Naive B cell (primary cell): Measurements from ENCODE around the gene ZNF202. TPM values are rescaled to one million over a fixed set of nuclear protein-coding genes. Genes with fewer than 3 reads are reported as not detected.
A peak's percentile ranks its signal among the peaks of the same experiment; 100 is the strongest.

Experiments
- ATAC-seq, 2 donors: fragments of 150-1000 bp; cut with Tn5 transposase; 2 replicates each; pipeline ENCODE4 v1.10.0; 2021; ENCODE audit warnings: low read depth in 2 of 2, mild to moderate bottlenecking in 2 of 2, moderate library complexity in 2 of 2
- DNase-seq: peaks from one replicate; pipeline ENCODE4 v3.0.0; 2022
- H3K27ac Mint-ChIP-seq, 6 donors: one replicate each; pipeline ENCODE4 v1.8.0; 2020 to 2022; ENCODE audit warnings: mild to moderate bottlenecking in 6 of 6, mixed read lengths in 6 of 6, moderate library complexity in 5 of 6, inconsistent platforms in 2 of 6
- H3K27me3 Mint-ChIP-seq, 3 donors: one replicate each; pipeline ENCODE4 v1.8.0; 2021 to 2022; ENCODE audit warnings: mixed read lengths in 3 of 3, mild to moderate bottlenecking in 1 of 3
- H3K36me3 Mint-ChIP-seq, 2 donors: one replicate each; pipeline ENCODE4 v1.8.0; 2020 to 2022; ENCODE audit warnings: mixed read lengths in 2 of 2, inconsistent platforms in 1 of 2, mild to moderate bottlenecking in 1 of 2
- H3K4me1 Mint-ChIP-seq, 3 donors: one replicate each; pipeline ENCODE4 v1.8.0; 2020 to 2022; ENCODE audit warnings: mixed read lengths in 3 of 3, inconsistent platforms in 1 of 3, mild to moderate bottlenecking in 1 of 3, moderate library complexity in 1 of 3
- H3K4me3 Mint-ChIP-seq, 8 donors: one replicate each; pipeline ENCODE4 v1.8.0; 2020 to 2022; ENCODE audit warnings: mild to moderate bottlenecking in 8 of 8, mixed read lengths in 8 of 8, moderate library complexity in 8 of 8, inconsistent platforms in 2 of 8
- H3K9me3 Mint-ChIP-seq, 7 donors: one replicate each; pipeline ENCODE4 v1.8.0; 2020 to 2022; ENCODE audit warnings: mixed read lengths in 7 of 7, mild to moderate bottlenecking in 5 of 7, inconsistent platforms in 2 of 7, moderate library complexity in 1 of 7
- polyA plus RNA-seq, 6 donors: library from polyadenylated mRNA; unstranded; fragments of 300-500 nt; fragmentation: Illumina TruSeq; gene quantifications; one replicate each; pipeline ENCODE4 v1.2.3, GENCODE V29; 2021; ENCODE audit warnings: low read depth in 6 of 6

ZNF202 gene
- polyA plus RNA-seq, 6 donors from 2014 or later = 6.3 to 16.4 (median 8.8) TPM; not detected in 1

GRCh38 chr11:123695231-123695630 lies 46.2 kb downstream of the ZNF202 start:
- H3K36me3 Mint-ChIP-seq = no peaks in the 10 kb centered on the region

GRCh38 chr11:123694551-123694950 lies 46.9 kb downstream of the ZNF202 start:
- no peaks in the 10 kb centered on the region for H3K9me3 Mint-ChIP-seq
- H3K36me3 Mint-ChIP-seq = no peaks in the 10 kb centered on the region
- H3K27me3 Mint-ChIP-seq = peaks cover 26 to 51% (median 48%) of the 10 kb centered on the region in 3 donors
- H3K4me3 Mint-ChIP-seq = no peak overlapping the region
- DNase-seq = no peak
- H3K27ac Mint-ChIP-seq = peak overlapping the region in 1 of 6 donors; percentile 15
- H3K4me1 Mint-ChIP-seq = no peaks in the 10 kb centered on the region
- ATAC-seq = no peak

More at GRCh38 chr11:123695231-123695630, 46.2 kb downstream of the ZNF202 start:
- no peak for ATAC-seq
- H3K27ac Mint-ChIP-seq = no peak overlapping the region
- no peaks in the 10 kb centered on the region for H3K4me1 Mint-ChIP-seq
- no peak for DNase-seq
- no peak overlapping the region for H3K4me3 Mint-ChIP-seq
- peaks cover 19 to 48% (median 41%) of the 10 kb centered on the region in 3 donors for H3K27me3 Mint-ChIP-seq
- no peaks in the 10 kb centered on the region for H3K9me3 Mint-ChIP-seq

- H3K36me3 Mint-ChIP-seq = no peaks in the 10 kb centered on the region
- no peak overlapping the region for H3K4me3 Mint-ChIP-seq
- H3K27me3 Mint-ChIP-seq = peaks cover 32 to 62% (median 46%) of the 10 kb centered on the region in 3 donors
- ATAC-seq = no peak
- H3K9me3 Mint-ChIP-seq = no peaks in the 10 kb centered on the region
- no peak for DNase-seq
- no peak overlapping the region for H3K27ac Mint-ChIP-seq
- no peaks in the 10 kb centered on the region for H3K4me1 Mint-ChIP-seq
Observed at GRCh38 chr11:123692961-123693360, 48.5 kb downstream of the ZNF202 start.

GRCh38 chr11:123690485-123690884 lies 51.0 kb downstream of the ZNF202 start:
- H3K9me3 Mint-ChIP-seq = no peaks in the 10 kb centered on the region
- H3K36me3 Mint-ChIP-seq = no peaks in the 10 kb centered on the region
- no peak for ATAC-seq
- no peak overlapping the region for H3K4me3 Mint-ChIP-seq
- peaks cover 31 to 67% (median 40%) of the 10 kb centered on the region in 3 donors for H3K27me3 Mint-ChIP-seq
- H3K4me1 Mint-ChIP-seq = no peaks in the 10 kb centered on the region
- DNase-seq = no peak
- H3K27ac Mint-ChIP-seq = no peak overlapping the region

- no peaks in the 10 kb centered on the region for H3K9me3 Mint-ChIP-seq
- no peak overlapping the region for H3K27ac Mint-ChIP-seq
- no peak for ATAC-seq
- no peaks in the 10 kb centered on the region for H3K36me3 Mint-ChIP-seq
- peaks cover 28 to 52% (median 32%) of the 10 kb centered on the region in 3 donors for H3K27me3 Mint-ChIP-seq
- H3K4me1 Mint-ChIP-seq = no peaks in the 10 kb centered on the region
- DNase-seq = no peak
- H3K4me3 Mint-ChIP-seq = no peak overlapping the region
Observed at GRCh38 chr11:123684601-123685000, 56.9 kb downstream of the ZNF202 start.

GRCh38 chr11:123683428-123684170 lies 57.9 kb downstream of the ZNF202 start:
- Mint-ChIP-seq H3K9me3 (peaks cover 0 to 6% (median 4%) of the 10 kb centered on the region in 7 donors), H3K27ac (no peak overlapping the region), H3K4me1 (no peaks in the 10 kb centered on the region), H3K27me3 (peaks cover 28 to 45% (median 37%) of the 10 kb centered on the region in 3 donors), H3K4me3 (peak overlapping the region in 2 of 8 donors; percentile 45 to 57), H3K36me3 (no peaks in the 10 kb centered on the region)
- DNase-seq (no peak), ATAC-seq (no peak)

GRCh38 chr11:123682696-123683410 lies 58.6 kb downstream of the ZNF202 start:
- no peak for DNase-seq
- no peaks in the 10 kb centered on the region for H3K36me3 Mint-ChIP-seq
- H3K4me3 Mint-ChIP-seq = no peak overlapping the region
- no peaks in the 10 kb centered on the region for H3K4me1 Mint-ChIP-seq
- H3K27me3 Mint-ChIP-seq = peaks cover 24 to 45% (median 38%) of the 10 kb centered on the region in 3 donors
- no peak for ATAC-seq
- H3K9me3 Mint-ChIP-seq = peaks cover 0 to 6% (median 4%) of the 10 kb centered on the region in 7 donors
- H3K27ac Mint-ChIP-seq = no peak overlapping the region

GRCh38 chr11:123681030-123681429 lies 60.4 kb downstream of the ZNF202 start:
- H3K27ac Mint-ChIP-seq = no peak overlapping the region
- H3K4me1 Mint-ChIP-seq = no peaks in the 10 kb centered on the region
- no peak for ATAC-seq
- H3K4me3 Mint-ChIP-seq = no peak overlapping the region
- H3K36me3 Mint-ChIP-seq = no peaks in the 10 kb centered on the region
- H3K27me3 Mint-ChIP-seq = peaks cover 28 to 43% (median 38%) of the 10 kb centered on the region in 3 donors
- no peak for DNase-seq
- H3K9me3 Mint-ChIP-seq = peaks cover 0 to 6% (median 4%) of the 10 kb centered on the region in 7 donors

GRCh38 chr11:123678246-123678645 lies 63.2 kb downstream of the ZNF202 start:
- no peak overlapping the region for H3K27ac Mint-ChIP-seq
- ATAC-seq = no peak
- no peak overlapping the region for H3K4me3 Mint-ChIP-seq

GRCh38 chr11:123677510-123677909 lies 64.0 kb downstream of the ZNF202 start:
- Mint-ChIP-seq H3K4me1 (no peaks in the 10 kb centered on the region), H3K9me3 (peaks cover 0 to 6% (median 5%) of the 10 kb centered on the region in 7 donors), H3K4me3 (no peak overlapping the region), H3K36me3 (no peaks in the 10 kb centered on the region), H3K27ac (no peak overlapping the region), H3K27me3 (peaks cover 33 to 46% (median 43%) of the 10 kb centered on the region in 3 donors)
- no peak for ATAC-seq
- DNase-seq = no peak

More at GRCh38 chr11:123678246-123678645, 63.2 kb downstream of the ZNF202 start:
- Mint-ChIP-seq H3K36me3 (no peaks in the 10 kb centered on the region), H3K9me3 (peaks cover 0 to 6% (median 5%) of the 10 kb centered on the region in 7 donors), H3K4me1 (no peaks in the 10 kb centered on the region), H3K27me3 (peaks cover 33 to 46% (median 44%) of the 10 kb centered on the region in 3 donors)
- DNase-seq = no peak

- H3K27ac Mint-ChIP-seq = no peak overlapping the region
- peaks cover 0 to 5% (median 4%) of the 10 kb centered on the region in 7 donors for H3K9me3 Mint-ChIP-seq
- H3K4me3 Mint-ChIP-seq = no peak overlapping the region
- no peaks in the 10 kb centered on the region for H3K4me1 Mint-ChIP-seq
- DNase-seq (no peak), ATAC-seq (no peak)
- H3K27me3 Mint-ChIP-seq = peaks cover 26 to 33% (median 31%) of the 10 kb centered on the region in 3 donors
- no peaks in the 10 kb centered on the region for H3K36me3 Mint-ChIP-seq
Observed at GRCh38 chr11:123674297-123674696, 67.2 kb downstream of the ZNF202 start.
